K562 (cell line): ENCODE measurements around the gene SCG3. TPM values are rescaled to one million over a fixed set of nuclear protein-coding genes. Genes with fewer than 3 reads are reported as not detected.

Source experiments
- ATAC-seq: fragments of 200-7000 bp; cut with Tn5 transposase; 3 replicates; pipeline ENCODE4 v1.9.1; 2020; ENCODE audit warnings: moderate library complexity
- BruUV-seq: library from RNA; stranded (reverse); fragments of 400-500 nt; replicated peaks from 2 replicates; lab custom pipeline; 2021; lab: Mats Ljungman, UMichigan
- CTCF ChIA-PET: fragments of 300-600 bp; formaldehyde crosslinking; extraction: SDS; loops from one replicate; lab custom pipeline; 2021; ENCODE audit warnings: low intra/inter-chr PET ratio; lab: Yijun Ruan, JAX
- POLR2A ChIA-PET: fragments of 300-600, 350-650 bp; sonication (Branson Sonifier 250); formaldehyde crosslinking; extraction: SDS; loops from one replicate; lab custom pipeline; 2021; ENCODE audit warnings: antibody characterized with exemption, inconsistent platforms; lab: Yijun Ruan, JAX
- DNase-seq, 4 experiments: peaks; one replicate each; pipeline versions ENCODE4 v3.0.0 to v3.0.0-alpha.2; 2011 to 2018; ENCODE audit warnings: low spot score in 3 of 4, mixed read lengths in 3 of 4; ENCODE audit errors: extremely low read depth in 1 of 4
- FAIRE-seq: peaks from 2 replicates; lab custom pipeline; 2011; peaks lifted over from hg19 to GRCh38; lab: Jason Lieb, UNC
- H2AFZ ChIP-seq: 2 replicates; pipeline ENCODE4 v1.6.0; 2011; ENCODE audit warnings: low read depth, low read length, control low read depth, inconsistent platforms
- H3K27ac ChIP-seq: fragments of 200-600 bp; 3 replicates; pipeline ENCODE4 v1.8.0; 2011; ENCODE audit warnings: low read depth, mild to moderate bottlenecking, control low read depth, inconsistent platforms, low read length, moderate library complexity, mixed read lengths; ENCODE audit errors: extremely low read depth
- H3K27me3 ChIP-seq, 2 experiments: fragments of 300-600 bp in 1 of 2; 2 replicates in 1 of 2; 3 replicates in 1 of 2; pipeline versions ENCODE4 v1.6.0 to v1.8.0; 2011; ENCODE audit warnings: inconsistent platforms in 2 of 2, low read length in 2 of 2, mild to moderate bottlenecking in 1 of 2, mixed read lengths in 1 of 2, moderate library complexity in 1 of 2; ENCODE audit not compliant: control insufficient read depth in 2 of 2, insufficient read depth in 2 of 2
- H3K36me3 ChIP-seq: fragments of 300-600 bp; 3 replicates; pipeline ENCODE4 v1.8.0; 2011; ENCODE audit warnings: mild to moderate bottlenecking, low read length, inconsistent platforms; ENCODE audit not compliant: control insufficient read depth, insufficient read depth
- H3K4me1 ChIP-seq, 2 experiments: fragments of 200-600 bp in 1 of 2; replicated peaks in 1 of 2; 2 replicates in 1 of 2; 3 replicates in 1 of 2; pipeline versions ENCODE4 v1.5.1 to v1.8.0; 2011; ENCODE audit warnings: inconsistent platforms in 2 of 2, low read length in 2 of 2, mild to moderate bottlenecking in 1 of 2, mixed read lengths in 1 of 2, moderate library complexity in 1 of 2; ENCODE audit not compliant: control insufficient read depth in 2 of 2, insufficient read depth in 2 of 2
- H3K4me2 ChIP-seq: 2 replicates; pipeline ENCODE4 v1.6.1; 2011; ENCODE audit warnings: low read length, control low read depth, inconsistent platforms, mixed read lengths; ENCODE audit not compliant: insufficient read depth
- H3K4me3 ChIP-seq: fragments of 200-600 bp; sonication (generic), shearing (Covaris generic); 2 replicates; pipeline ENCODE4 v1.5.1; 2016; ENCODE audit warnings: control low read depth, inconsistent platforms
- H3K79me2 ChIP-seq: fragments of 200-600 bp; 3 replicates; pipeline ENCODE4 v1.8.0; 2011; ENCODE audit warnings: low read length, inconsistent platforms; ENCODE audit not compliant: control insufficient read depth, insufficient read depth
- H3K9ac ChIP-seq, 2 experiments: 2 replicates each; pipeline versions ENCODE4 v1.6.0 to v1.6.1; 2011; ENCODE audit warnings: low read depth in 2 of 2, low read length in 2 of 2, control low read depth in 1 of 2, inconsistent platforms in 1 of 2, mild to moderate bottlenecking in 1 of 2, mixed read lengths in 1 of 2; ENCODE audit not compliant: insufficient read depth in 1 of 2
- H3K9me1 ChIP-seq: one replicate; pipeline ENCODE4 v1.6.0; 2011; ENCODE audit warnings: inconsistent platforms, mild to moderate bottlenecking, low read length, moderate library complexity; ENCODE audit not compliant: control insufficient read depth, insufficient read depth
- H3K9me3 ChIP-seq: replicated peaks from 2 replicates; pipeline ENCODE4 v1.5.1; 2011; ENCODE audit warnings: low read depth, low read length, inconsistent platforms; ENCODE audit not compliant: control insufficient read depth, insufficient read depth
- H4K20me1 ChIP-seq: replicated peaks from 2 replicates; pipeline ENCODE4 v1.6.1; 2011; ENCODE audit warnings: low read length, inconsistent platforms, mixed read lengths; ENCODE audit not compliant: control insufficient read depth, insufficient read depth
- CBX3 ChIP-seq, 2 experiments: IDR thresholded peaks; 1 replicate in 1 of 2; 2 replicates in 1 of 2; pipeline ENCODE4 v1.6.1; 2012; ENCODE audit warnings: inconsistent platforms in 2 of 2, low read length in 2 of 2, borderline replicate concordance in 1 of 2, control low read depth in 1 of 2
- E2F6 ChIP-seq, 2 experiments: IDR thresholded peaks; 2 replicates each; pipeline ENCODE4 v1.6.1; 2011; ENCODE audit warnings: borderline replicate concordance in 1 of 2, control low read depth in 1 of 2, low read depth in 1 of 2, low read length in 1 of 2, mild to moderate bottlenecking in 1 of 2, mixed read lengths in 1 of 2, moderate library complexity in 1 of 2; ENCODE audit not compliant: insufficient read depth in 1 of 2, insufficient read length in 1 of 2, poor library complexity in 1 of 2, severe bottlenecking in 1 of 2; ENCODE audit errors: extremely low read depth in 1 of 2
- ETS1 ChIP-seq: conservative IDR thresholded peaks from 2 replicates; pipeline ENCODE4 v1.6.1; 2011; ENCODE audit warnings: low read depth, mild to moderate bottlenecking, low read length; ENCODE audit not compliant: control insufficient read depth
- FOSL1 ChIP-seq: fragments of 200-800 bp; sonication (Bioruptor generic); conservative IDR thresholded peaks from 2 replicates; pipeline ENCODE4 v1.6.1; 2016; ENCODE audit warnings: missing genetic modification characterization, missing compliant biosample characterization
- JUND ChIP-seq, 2 experiments: IDR thresholded peaks; 2 replicates in 1 of 2; 3 replicates in 1 of 2; pipeline ENCODE4 v1.6.1; 2011; ENCODE audit warnings: borderline replicate concordance in 2 of 2, low read depth in 2 of 2, low read length in 2 of 2, improper control_type of control experiment in 1 of 2, missing biosample characterization in 1 of 2, missing genetic modification characterization in 1 of 2, missing genetic modification reagents in 1 of 2
- MAZ ChIP-seq, 2 experiments: fragments of 450-650 bp in 1 of 2; sonication (generic) in 1 of 2; formaldehyde crosslinking; IDR thresholded peaks in 1 of 2; conservative IDR thresholded peaks in 1 of 2; 2 replicates each; pipeline versions ENCODE4 v1.4.0 to v1.5.0; 2020; ENCODE audit warnings: mild to moderate bottlenecking in 1 of 2, missing genetic modification reagents in 1 of 2
- MEF2A ChIP-seq: IDR thresholded peaks from 2 replicates; pipeline ENCODE4 v1.6.1; 2011; ENCODE audit warnings: low read depth, mild to moderate bottlenecking, low read length, moderate library complexity; ENCODE audit not compliant: control insufficient read depth
- PKNOX1 ChIP-seq: fragments of 450-650 bp; IDR thresholded peaks from 2 replicates; pipeline ENCODE4 v1.6.1; 2016
- POLR2G ChIP-seq: fragments of 200-400 bp; formaldehyde crosslinking; IDR thresholded peaks from 2 replicates; pipeline ENCODE4 v1.6.1; 2017; ENCODE audit warnings: low read depth, mild to moderate bottlenecking, antibody characterized with exemption, low read length, moderate library complexity
- PRDM10 ChIP-seq: fragments of 450-650 bp; IDR thresholded peaks from 2 replicates; pipeline ENCODE4 v1.6.1; 2018; ENCODE audit not compliant: partially characterized antibody
- U2AF2 ChIP-seq: fragments of 200-400 bp; formaldehyde crosslinking; optimal IDR thresholded peaks from 2 replicates; pipeline ENCODE3; 2017; ENCODE audit warnings: low read depth, mild to moderate bottlenecking, low read length
- WGBS: fragments of 100-300 bp; shearing (Covaris generic); methylation state at CpG from one replicate; pipeline ENCODE4 v1.1.6; 2016; ENCODE audit warnings: low coverage, mixed read lengths; ENCODE audit not compliant: insufficient coverage; ENCODE audit errors: missing lambda C conversion rate; 5-methylcytosine and 5-hydroxymethylcytosine counted together
- in situ Hi-C: fragments of 300-500 bp; cut with MboI; formaldehyde crosslinking; loops from 4 replicates; pipeline ENCODE4 v1.15.0; 2018; ENCODE audit warnings: inconsistent platforms, mixed read lengths
- intact Hi-C: fragments of 100-400 bp; cut with micrococcal nuclease; formaldehyde crosslinking; loops from 2 replicates; pipeline ENCODE4 v1.14.2; 2022
- polyA plus RNA-seq, 8 experiments: library from polyadenylated mRNA; depleted of rRNA in 4 of 8; stranded (reverse) in 5 of 8; unstranded in 3 of 8; fragments of >200 nt; fragmentation: Nextera tagmentation in 2 of 8; fragmentation: Illumina TruSeq in 1 of 8; extraction: Ambion mirVana in 2 of 8; extraction: Trizol in 1 of 8; gene quantifications; 2 replicates each; pipeline versions ENCODE4 v1.2.1 to v1.2.3, GENCODE V29; 2011 to 2014; ENCODE audit warnings: inconsistent platforms in 1 of 8, missing spikeins in 1 of 8
- total RNA-seq, 7 experiments: library from RNA; depleted of rRNA in 6 of 7; stranded (reverse); fragments of >200 nt in 6 of 7; fragmentation: Illumina TruSeq in 2 of 7; extraction: Trizol in 2 of 7; gene quantifications; 2 replicates each; pipeline versions ENCODE4 v1.2.1 to v1.2.3, GENCODE V29; 2011 to 2021; ENCODE audit warnings: low replicate concordance in 1 of 7

The SCG3 gene
- total and polyA plus RNA-seq, 9 of the 15 experiments (the other 6 are each of a cell fraction or from before 2014, with no cell fraction given): 13.0 to 43.8 (median 21.0) TPM

- Histone ChIP-seq H3K9me1 (no peaks in the 10 kb centered on the region), H3K4me3 (no peak overlapping the region), H3K27ac (no peak overlapping the region), H3K36me3 (peaks cover 24% of the 10 kb centered on the region; the same call in 2 of the 3 replicates), H4K20me1 (no peaks in the 10 kb centered on the region), H2AFZ (peak overlapping the region; percentile 10; the same call in 1 of the 2 replicates), H3K4me2 (no peak overlapping the region), H3K27me3 (no peaks in the 10 kb centered on the region), H3K9me3 (no peaks in the 10 kb centered on the region), H3K4me1 (peaks cover 0 to 13% of the 10 kb centered on the region in 2 experiments; a peak in 2 of 5 replicates), H3K9ac (no peak overlapping the region), H3K79me2 (no peaks in the 10 kb centered on the region)
- CTCF ChIA-PET: no interaction called here
- POLR2A ChIA-PET: interaction anchor here (0.6 to 1.5 kb wide), 5 partner anchors 15 to 18 kb away, joined by 3 to 6 read pairs (median 4); partner anchors contain the start of gene LYSMD2
- 33% methylated on average over 5 of the region's 5 CpGs for WGBS
- DNase-seq (no peak), ATAC-seq (peak; percentile 50; the same call in 2 of the 3 replicates), FAIRE-seq (no peak)
- intact Hi-C loops: no loop called here
- in situ Hi-C loops: no loop called here
- no TSS peak for BruUV-seq
- TF ChIP-seq MAZ (CRISPR knock-in tag; conservative IDR thresholded peaks at IDR 0.05 in 1 of 2, IDR thresholded peaks at IDR 0.05 in 1 of 2) (no peak), CBX3 (IDR thresholded peaks at IDR 0.05; ENCODE audit: borderline replicate concordance in 1 of 2, low read length in 2 of 2) (no peak), ETS1 (no peak), U2AF2 (no peak), FOSL1 (peak; percentile 73), JUND (IDR thresholded peaks at IDR 0.05; ENCODE audit: borderline replicate concordance, low read depth, low read length) (peak; percentile 51; the same call in 1 of the 2 replicates), JUND (tag; IDR thresholded peaks at IDR 0.05; ENCODE audit: borderline replicate concordance, low read depth, low read length) (peak; percentile 52; the same call in 2 of the 3 replicates), POLR2G (no peak), PKNOX1 (0 out of 2 replicates have a peak, but pooled peaks have one; percentile 12), E2F6 (IDR thresholded peaks at IDR 0.05; ENCODE audit: borderline replicate concordance in 1 of 2, extremely low read depth in 1 of 2, insufficient read depth in 1 of 2, insufficient read length in 1 of 2, low read depth in 1 of 2, low read length in 1 of 2, poor library complexity in 1 of 2, severe bottlenecking in 1 of 2) (no peak), PRDM10 (no peak), MEF2A (no peak)
These were observed 40.1 kb downstream of the SCG3 start for GRCh38 chr15:51721199-51721960.
